ENCODE measurements around the gene LCN1. TPM values are rescaled to one million over a fixed set of nuclear protein-coding genes. Genes with fewer than 3 reads are reported as not detected.
A peak's percentile ranks its signal among the peaks of the same experiment; 100 is the strongest.
"Not testable (repeated sequence)": the region's sequence is repeated elsewhere in the genome, so short reads cannot be mapped to it uniquely, and the experiment has no call there.

The LCN1 gene
- total RNA-seq, 1 donor from 2014 or later, result not detected

DNA sequence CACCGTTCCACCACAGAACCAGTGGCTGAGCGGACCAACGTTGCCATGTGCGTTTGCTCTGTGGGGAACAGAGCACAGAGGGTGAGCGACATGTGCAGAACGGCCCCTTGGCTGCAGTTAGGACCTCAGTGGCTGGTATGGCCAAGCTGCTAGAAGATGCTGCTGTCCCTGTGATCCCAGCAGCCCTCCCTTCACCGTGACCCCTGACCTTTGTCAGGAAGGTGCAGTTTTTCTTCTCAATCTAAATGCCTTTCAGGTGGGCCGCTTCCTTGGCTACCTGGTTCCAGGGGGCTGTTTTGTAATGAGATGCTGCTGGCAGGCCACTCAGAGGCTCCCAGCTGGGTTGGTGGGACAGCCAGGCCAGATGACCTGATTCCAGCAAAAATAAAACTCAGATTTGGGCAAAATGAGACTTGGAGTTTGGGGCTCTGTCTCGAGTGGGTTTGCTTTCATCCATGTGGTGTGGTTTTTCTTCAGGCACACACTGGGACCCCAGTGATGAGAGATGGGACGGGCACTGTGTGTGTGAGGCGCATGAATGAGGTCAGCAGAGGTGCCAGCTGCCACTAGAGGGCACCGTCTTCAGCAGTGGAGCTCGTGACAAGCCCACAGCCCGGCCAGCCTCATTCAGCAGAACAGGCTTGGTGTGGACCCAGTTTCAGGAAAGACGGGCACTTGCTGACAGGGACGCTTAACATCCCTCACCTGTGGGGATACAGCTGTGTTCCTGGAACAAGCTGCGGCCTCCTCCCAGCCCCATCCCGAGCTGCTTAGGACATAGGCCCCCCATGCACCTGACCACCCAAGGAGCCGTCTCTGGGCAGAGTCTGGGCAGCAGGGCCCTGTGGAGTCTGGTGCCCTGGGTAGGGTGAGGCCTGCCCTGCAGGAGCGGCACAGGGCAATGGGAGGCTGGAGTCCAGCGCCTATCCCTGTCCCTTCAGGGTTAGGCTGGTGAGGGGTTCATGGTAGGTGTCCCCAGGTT lies 16.7 kb upstream of the LCN1 start:
- peak; percentile 43 for DNase-seq (ENCODE audit: low spot score)

DNA sequence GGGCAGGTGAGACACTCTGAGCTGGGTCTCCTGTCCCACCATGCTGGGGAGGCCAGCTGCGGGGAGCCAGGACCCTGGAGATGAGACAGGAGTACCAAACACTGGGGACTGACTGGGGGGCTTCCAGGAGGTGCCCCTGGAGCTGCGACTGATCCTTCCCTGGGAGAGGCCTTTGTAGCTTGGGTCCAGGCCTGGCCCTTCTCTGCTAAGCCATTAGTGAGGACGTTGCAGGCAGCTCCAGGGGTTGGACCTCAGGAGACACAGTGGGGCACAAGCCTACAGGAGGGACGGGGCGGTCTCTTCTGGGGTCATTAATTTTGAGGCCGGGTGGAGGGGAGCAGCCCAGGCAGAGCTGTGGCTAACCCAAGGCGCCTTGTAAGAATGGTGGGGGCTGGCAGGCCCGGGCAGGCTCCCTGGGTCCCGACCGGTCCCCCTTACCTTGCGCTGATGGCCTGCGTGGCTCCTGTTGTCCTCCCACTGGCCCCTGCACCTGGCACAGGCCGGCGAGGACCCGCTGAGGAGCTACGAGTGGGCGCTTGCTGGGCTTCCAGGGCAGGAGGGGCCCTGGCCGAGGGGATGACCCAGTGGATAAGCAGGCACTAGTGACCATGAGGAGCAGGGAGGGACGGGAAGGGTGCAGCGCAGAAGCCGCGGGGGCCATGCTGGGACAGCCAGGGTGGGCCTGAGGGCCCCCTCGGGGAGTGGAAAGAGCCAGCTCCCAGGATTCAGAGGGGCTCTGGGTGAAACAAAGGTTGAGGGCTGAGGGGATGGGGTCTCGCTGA lies 15.6 kb upstream of the LCN1 start:
- no peak for DNase-seq (ENCODE audit: low spot score)

GRCh38 chr9:135506327-135507103 lies 14.7 kb upstream of the LCN1 start:
- DNase-seq (ENCODE audit: low spot score), result no peak

- DNase-seq (ENCODE audit: low spot score), result no peak
Observed at GRCh38 chr9:135507104-135508035, 13.9 kb upstream of the LCN1 start.

- no peak for DNase-seq (ENCODE audit: low spot score)
Observed at GRCh38 chr9:135508211-135508820, 12.9 kb upstream of the LCN1 start.

DNA sequence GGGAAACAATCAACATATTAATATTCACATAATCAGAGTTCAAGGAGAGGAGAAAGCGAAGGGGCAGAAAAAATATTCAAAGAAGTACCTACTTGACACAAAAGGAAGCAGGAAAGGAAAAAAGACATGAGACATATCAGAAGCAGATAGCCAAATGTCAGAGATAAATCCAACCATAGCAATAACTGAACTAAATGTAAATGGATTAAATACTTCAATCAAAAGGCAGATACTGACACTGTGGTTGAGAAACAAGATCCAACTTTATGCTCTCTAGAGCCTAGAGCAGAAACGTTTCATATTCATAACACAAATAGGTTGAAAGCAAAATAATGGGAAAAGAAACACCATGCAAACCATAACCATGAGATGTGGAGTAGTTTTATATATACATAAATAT lies 11.8 kb upstream of the LCN1 start:
- no peak for DNase-seq (ENCODE audit: low spot score)

GRCh38 chr9:135512241-135512603 lies 9.0 kb upstream of the LCN1 start:
- DNase-seq (ENCODE audit: low spot score), result no peak

DNA sequence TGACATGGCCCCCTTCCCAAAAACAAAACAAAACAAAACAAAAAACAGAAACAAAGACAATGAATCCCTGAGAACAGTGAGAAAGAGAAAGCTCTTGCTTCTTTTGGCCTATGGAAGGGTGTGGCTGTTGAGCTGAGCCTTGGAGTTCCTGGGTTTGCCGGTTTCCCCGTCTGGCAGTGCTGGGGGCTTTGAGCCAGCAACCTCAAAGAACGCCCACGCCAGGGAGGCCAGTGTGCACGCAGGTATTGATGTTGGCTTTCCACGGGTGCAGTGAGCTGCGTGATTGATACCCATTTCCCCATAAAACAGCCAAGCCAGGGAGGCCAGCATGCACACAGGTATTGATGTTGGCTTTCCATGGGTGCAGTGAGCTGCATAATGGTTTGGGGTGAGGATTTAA lies 8.3 kb upstream of the LCN1 start:
- DNase-seq (ENCODE audit: low spot score), result no peak

GRCh38 chr9:135513351-135513846 lies 7.8 kb upstream of the LCN1 start:
- DNase-seq (ENCODE audit: low spot score), result no peak

DNA sequence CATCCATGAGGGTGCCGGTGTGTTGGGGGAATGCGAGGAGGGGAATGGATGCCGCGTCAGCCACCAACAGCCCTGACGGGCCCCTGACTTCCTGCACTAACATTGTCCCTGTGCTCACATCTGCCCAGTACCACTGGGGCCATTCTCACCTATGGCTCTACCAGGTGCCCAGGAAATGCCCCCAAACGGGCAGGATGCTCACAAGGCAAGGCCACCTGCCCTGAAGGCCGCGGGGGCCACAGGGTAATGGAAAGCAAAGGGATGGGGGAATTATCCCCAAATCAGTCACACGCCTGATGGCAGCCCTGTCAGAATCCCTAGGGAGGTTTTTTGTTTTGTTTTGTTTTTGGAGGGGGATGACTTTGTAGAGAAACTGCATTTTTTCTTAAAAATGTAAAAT lies 7.3 kb upstream of the LCN1 start:
- DNase-seq (ENCODE audit: low spot score), result not testable (repeated sequence)

DNA sequence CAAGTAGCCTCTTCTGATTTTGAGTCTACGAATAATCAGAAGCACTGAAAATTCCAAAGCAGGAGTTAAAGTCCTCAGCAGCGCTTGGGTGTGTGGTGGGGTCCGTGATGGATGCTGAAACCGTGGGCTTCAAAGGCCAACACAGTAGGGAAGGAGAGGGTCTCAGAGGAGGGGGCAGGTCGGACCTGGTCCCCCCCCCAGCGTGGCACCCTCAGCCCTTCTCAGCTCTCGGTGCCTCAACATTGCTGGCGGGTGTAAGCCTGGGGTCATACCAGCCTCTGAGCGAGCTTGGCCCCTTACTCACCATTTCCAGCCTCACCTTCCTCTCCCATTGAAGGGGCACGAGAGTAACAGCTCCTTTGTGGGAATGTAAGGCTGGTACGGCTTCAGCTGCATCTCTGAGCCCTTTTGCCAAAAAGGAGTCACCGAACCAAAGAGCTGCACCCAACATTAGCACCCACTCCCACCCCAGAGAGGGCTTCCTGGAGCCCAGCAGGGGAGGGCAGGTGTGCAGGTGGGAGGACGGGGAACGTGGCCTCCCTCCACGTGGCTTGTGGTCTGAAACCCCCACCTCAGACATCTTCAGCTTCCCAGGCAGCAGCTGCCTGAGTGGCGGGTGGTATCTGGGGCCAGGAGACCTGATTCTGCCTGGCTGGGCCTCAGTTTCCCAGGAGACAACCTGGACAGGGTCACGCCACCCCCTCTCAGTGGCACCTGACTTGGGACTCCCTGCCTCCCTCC lies 6.7 kb upstream of the LCN1 start:
- no peak for DNase-seq (ENCODE audit: low spot score)

- DNase-seq (ENCODE audit: low spot score), result no peak
Observed at GRCh38 chr9:135515083-135515951, 5.9 kb upstream of the LCN1 start.

- DNase-seq (ENCODE audit: low spot score), result no peak
Observed at GRCh38 chr9:135516132-135516860, 4.9 kb upstream of the LCN1 start.

- DNase-seq (ENCODE audit: low spot score), result no peak
Observed at GRCh38 chr9:135517407-135517822, 3.8 kb upstream of the LCN1 start.

- DNase-seq (ENCODE audit: low spot score), result no peak
Observed at GRCh38 chr9:135519179-135519971, 1.9 kb upstream of the LCN1 start.

- DNase-seq (ENCODE audit: low spot score), result no peak
Observed at GRCh38 chr9:135521608-135522095, 412 bp downstream of the LCN1 start.

Measured in mucosa of gallbladder (tissue), 1 donor.